Hippocampal formation (tissue), 2 donors: Measurements from ENCODE around the gene ADA.
"Not testable (repeated sequence)": the region's sequence is repeated elsewhere in the genome, so short reads cannot be mapped to it uniquely, and the experiment has no call there.

Experiments
- DNase-seq, 2 donors: peaks; one replicate each; lab custom pipeline; 2025; lab: John Stamatoyannopoulos, UW

The ADA gene

DNA sequence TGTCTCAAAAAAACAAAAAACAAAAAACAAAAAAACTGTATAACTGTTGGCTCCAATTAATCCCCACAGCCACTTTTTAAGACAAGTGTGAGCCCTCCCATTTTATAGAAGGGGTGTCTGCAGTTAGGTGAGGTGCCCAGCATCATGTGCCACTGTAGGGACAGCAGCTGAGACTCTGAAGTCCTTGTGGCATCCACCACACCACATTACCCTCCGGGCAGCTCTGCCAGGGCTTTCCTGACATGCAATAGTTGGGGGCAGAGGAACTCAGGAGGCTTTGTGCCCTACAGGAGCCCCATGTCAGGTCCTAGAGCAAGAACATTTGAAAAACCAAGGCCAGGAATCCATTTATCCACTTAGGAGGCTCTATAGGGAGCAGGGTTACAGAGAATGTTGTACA is 51.8 kb downstream of the ADA start:
- DNase-seq = no peak

DNA sequence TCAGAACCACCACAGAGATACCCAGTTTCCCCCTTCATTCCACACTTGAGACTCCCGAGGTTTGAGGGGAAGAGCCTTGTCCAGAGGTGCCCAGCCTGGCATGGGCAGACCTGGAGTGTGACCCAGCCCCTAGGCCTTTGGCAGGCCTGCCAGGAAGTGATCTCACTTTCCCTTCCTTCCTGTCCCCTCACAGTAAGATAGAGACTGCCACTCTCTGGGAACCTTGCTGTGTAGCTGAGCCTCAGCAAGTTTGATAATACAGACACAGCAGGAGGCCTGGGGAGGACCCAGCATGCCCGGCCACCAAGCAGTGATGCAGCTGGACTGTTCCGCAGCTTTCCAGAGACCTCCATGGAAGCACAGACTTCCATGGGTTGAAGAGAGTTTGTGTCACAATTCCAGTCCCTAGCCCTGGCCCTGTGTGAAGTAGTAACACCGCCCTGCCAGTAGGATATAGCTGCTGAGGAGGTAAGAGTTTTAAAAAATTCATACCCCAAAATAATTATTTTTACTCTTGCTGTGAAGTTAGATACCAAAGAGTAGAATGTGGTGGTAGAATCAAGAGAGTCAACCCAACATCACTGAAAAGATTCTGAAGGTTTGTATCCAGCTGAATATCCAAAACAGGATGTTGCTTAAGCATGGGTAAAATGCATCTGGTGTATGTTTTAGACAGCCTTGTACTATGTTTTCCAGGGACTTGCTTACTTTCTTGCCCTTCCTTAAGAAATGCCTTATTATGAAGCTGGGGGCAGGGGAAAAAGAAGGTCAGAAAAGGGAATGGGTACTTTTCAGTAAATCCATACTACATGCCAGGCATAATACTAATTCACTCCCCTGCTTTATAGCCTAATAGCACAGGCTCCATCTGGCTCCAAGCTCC is 52.8 kb downstream of the ADA start:
- DNase-seq = no peak

DNA sequence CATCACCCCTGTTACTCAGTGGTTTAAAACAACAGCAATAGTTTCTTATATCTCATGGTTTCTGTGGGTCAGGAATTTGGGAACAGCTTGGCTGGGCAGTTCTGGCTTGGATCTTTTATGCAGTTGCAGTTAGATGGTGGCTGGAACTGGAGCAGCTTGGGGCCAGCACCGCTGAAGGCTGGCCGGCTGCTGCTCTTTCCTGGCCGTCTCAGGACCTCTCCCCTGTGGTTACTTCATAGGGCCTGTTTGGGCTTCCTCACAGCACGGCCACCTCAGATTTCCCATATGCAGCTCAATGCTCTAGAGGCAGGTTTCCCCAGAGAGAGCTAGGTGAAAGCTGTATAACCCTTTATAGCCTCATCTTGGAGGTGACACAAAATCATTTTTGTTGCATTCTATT is 53.6 kb downstream of the ADA start:
- DNase-seq = no peak

DNA sequence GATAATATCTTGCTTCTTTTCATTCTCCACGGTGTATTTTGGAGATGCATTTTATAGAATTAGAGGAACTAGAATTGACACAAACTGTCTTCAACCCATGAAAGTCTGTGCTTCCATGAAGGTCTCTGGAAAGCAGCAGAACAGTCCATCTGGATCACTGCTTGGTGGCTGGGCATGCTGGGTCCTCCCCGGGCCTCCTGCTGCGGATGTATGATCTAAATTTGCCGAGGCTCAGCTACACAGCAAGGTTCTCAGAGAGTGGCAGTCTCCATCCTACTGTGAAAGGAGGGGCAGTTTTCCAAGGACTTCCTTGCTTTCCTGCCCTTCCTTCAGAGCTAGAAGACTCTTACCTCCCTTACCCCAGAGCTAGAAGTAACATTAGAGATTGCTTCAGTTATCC is 54.0 kb downstream of the ADA start:
- DNase-seq = no peak

DNA sequence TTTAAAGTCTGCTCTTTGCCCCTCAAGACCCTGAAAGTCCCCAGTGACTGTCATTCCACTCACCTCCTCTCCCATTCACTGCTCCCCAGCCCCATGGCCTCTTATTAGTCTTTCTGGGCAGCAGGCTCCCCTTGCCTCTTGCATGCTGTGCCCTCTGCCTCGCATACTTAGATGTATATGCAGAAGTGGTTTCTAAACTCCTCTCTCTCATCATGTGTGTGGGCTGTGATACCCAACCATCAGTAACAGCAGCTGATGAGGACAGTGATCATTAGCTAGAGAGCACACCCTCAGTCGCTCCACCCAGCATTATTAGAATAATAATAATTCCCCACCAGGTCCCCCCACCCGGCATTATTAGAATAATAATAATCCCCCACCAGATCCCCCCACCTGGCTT is 54.6 kb downstream of the ADA start:
- DNase-seq = no peak

DNA sequence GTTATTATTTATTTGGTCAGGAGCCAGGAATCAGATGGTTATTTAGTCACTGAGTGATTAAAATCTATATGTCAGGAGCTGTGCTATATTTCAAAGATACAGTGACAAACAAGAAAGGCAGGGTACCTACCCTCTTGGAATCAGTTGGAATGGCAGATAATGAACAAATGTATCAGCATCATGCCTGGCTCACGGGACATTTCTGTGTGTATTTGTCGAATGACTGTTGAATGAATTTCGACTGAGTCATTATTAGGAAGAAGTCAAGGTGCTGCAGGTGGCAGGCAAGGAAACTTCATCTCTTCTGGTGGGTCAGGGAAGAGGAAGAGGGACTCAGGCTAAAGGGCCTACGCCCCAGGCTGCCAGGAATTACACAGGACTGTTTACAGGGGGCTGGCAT is 55.5 kb downstream of the ADA start:
- DNase-seq = no peak

DNA sequence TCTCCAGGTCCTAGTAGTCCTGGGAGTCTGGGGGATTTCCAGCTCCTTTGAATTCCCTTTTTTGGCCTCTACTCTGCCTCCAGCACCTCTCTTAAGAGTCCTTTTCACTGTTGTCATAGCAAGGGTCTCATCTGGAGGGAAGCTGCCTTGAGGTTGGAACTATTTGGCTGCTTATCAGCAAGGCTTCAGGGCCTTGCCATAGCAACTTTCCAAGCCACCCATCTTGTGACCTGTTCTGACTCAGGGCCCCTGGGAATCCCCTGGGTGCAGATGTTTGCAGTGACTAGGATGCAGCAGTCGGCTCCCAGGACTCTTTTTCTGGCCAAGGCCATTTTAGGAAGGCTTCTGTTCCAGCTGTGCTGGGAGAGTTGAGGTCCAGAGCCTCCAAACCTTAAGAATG is 56.8 kb downstream of the ADA start:
- DNase-seq = no peak

DNA sequence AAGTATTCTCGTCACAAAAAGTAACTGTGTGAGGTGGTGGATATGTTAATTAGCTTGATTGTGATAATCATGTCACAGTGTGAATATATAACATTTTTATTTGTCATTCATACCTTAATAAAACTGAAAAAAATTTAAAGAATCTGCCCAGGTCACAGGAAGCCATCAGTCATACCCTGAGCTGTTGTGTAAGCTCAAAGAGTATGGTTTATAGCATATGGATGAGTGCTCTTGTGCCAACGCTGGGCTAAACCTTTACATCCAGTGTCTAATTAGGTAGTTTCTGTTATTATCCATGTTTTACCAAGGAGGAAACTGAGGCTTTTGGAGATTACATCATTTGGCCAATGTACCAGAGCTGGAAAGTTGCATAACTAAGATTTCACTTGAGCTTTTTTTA is 57.7 kb downstream of the ADA start:
- DNase-seq = no peak

DNA sequence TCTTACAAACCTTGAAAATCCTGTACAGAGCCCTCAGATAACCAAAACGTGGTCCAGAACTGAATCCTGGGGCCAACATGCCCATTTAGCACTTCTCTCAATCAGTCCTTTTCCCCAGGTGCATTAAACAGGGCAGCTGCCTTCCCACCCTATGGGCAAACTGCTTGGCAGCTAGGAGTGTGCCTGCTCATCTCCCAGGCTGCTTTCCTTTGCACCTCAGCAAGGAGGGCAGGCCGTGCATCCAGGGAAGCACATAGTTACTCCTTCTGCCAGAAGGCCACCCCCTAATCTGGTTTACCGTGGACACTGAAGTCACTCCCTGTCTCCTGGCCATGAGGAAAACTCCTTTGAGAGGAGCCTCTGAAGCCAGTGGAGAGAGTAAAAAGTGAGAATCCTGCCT is 59.1 kb downstream of the ADA start:
- no peak for DNase-seq

DNA sequence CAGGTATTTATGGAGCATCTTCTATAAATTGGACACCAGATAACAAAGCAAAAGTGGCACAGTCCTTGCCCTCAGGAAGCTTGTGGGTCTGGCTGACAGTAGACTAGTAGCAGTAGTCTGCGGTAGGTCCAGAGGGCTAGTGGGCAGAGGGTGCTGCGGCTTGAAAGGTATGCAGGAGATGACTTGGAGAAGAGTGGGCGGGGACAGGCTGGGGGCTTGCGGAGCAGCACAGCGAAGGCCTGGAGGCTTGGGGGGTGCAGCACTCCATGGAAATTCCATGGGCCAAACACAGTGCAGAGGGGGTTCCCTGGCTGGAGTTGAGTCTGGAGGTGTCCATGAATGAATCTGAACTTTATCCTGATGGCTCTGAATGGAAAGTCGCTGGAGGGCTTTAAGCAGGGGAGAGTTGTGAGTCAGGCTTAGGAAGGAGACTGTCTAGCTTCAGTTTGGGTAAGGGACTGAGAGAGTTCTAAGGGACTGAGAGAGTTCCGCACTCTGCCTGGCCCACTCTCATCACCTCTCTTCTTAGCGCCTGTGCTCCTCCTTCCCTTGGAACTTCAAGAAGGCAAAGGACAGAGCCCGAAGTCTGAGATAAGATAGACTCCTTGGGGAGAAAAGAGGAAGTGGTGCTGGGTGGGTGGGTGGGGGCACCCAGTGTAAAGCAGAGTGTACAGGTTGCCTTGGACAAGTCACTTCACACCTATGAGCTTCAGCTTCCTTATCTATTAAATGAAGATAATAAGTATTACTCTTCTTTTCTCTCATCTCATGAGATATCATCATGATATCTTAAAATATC is 60.3 kb downstream of the ADA start:
- no peak for DNase-seq

DNA sequence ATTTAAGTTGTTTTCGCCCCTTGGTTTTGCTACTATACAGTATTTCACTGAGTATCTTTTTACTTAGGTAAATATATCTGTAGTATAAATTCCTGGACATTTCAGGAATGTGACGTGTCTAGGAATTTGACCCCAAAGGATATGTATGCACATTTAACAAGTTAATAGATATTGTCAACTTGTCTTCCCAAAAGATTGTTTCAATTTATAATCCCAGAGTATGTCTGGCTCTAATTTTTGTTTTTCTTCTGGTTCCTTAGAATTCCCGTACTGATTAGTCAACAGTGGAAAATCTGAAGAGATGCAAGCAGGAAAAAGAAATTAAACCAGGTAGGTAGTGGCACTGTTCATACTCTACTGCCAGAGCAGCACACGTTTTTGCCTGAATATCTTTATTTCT is 62.0 kb downstream of the ADA start:
- DNase-seq = no peak

DNA sequence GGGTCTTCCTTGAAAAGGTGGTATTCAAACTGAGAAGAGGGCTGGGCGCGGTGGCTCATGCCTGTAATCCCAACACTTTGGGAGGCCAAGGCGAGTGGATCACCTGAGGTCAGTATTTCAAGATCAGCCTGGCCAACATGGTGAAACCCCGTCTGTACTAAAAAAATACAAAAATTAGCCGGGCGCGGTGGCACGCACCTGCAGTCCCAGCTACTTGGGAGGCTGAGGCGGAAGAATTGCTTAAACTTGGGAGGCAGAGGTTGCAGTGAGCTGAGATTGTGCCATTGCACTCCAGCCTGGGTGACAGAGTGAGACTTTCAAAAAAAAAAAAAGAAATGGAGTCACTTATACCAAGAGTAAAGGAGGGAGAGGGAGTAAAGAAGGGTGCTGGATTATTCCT is 63.2 kb downstream of the ADA start:
- not testable (repeated sequence) for DNase-seq

DNA sequence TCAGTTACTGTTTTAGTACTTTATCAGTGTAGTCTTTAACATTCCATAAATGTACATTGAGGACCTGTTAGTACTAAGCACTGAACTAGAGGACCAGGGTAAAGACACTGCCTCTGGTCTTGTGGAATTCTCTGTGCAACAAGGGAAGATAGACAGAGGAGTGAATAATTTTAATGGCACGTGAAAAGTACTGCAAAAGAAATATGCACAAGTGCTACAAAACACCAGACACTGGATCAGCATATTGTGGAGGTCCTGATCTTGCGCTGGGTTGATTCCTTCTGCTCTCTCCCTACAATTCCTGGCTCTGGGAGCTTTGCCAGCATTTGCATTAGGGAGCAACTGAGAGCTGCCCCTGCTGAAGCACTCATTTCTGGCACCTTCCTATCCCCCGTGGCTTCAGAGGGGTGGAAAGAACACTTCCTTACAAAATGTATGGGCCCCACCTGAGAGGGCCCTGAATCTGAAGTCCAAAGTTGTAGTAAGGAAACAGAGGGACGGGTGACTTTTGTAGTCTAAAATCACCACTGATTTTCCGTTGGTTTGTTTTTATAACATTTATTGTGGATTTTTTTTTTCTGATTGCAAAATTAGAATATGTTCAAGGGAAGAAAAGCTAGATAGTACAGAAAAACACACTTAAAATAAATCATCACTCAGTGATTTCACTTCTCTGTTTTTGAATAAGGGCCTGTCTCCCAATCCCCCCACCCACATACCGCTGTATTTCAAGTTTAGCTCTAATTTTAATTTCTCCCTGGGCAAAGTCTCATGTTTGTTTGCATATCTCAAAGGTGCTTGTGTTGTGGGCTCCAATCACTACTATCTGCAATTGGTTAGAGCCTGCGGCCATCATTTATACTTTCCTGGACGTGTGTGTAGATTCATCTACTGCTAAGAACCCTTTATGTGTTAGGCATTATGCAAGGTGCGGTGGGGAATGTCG is 64.2 kb downstream of the ADA start:
- DNase-seq = no peak

DNA sequence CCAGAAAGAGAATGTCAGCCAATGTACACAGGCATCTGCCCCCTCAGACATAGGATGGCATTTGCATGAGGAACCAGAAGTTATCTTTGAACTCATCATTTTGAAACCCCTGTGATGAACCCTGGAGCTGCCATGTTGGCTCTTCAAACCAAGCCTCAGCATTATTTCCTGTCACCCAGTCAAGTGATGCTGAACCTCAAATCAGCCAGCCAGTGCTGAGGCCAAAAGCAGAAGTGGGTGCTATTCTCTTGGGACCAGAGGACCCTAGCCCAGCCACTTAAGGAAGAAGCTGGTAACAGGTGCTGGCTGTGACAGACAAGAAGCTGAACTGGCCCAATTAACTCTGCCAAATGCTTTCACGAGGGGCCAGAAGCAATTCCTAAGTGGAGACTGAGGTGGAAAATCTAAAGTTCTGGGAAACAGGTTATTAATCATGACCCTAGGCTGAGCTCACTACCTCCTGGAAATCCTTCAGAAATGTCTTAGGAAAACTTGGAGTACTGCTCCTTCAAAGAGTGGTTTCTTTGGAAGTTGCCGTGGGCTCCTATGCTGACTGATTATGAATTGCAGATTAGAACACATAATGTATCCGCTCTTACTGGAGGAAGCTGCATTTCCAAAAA is 65.1 kb downstream of the ADA start:
- DNase-seq = no peak

DNA sequence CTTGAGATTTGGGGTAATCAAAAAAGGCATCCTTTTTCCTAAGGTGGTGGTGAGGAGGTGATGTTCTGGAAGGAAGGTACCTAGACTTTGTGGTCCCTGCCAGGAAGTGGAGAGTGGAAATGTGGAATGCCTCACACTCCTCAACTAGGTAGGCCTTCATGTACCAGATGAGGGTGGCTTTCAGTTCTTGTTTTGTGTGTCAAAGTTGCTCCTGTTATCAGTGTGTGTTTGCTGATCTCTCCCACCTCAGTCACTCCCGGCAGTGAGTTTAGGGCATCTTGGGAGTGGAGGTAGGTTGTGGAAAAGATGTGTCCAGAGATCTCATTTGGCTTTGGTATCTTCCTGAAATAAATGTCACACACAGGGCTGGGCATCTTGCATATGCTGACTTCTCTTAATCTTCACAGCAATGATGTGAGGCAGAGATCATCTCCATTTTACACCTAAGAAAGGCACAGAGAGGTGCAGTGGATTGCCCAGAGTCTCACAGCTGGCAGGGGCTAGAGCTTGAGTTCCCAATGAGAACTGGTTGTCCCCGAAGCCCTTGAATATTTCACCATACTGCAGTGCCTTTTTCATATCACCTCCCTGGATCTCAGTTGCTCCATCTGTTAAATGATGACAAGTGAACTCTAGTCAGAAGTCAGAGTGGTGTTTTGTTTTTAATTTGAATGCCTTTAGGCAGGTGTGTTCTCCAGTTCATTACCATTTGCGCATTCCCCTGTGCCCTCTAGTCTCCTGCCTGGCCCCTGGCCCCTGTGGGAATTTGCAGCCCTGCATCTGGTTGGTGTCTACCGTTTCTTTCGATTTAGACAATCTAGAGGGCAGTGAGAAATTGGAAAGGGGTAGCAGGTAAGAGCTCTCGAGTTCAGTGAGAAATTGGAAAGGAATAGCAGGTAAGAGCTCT is 66.2 kb downstream of the ADA start:
- no peak for DNase-seq

DNA sequence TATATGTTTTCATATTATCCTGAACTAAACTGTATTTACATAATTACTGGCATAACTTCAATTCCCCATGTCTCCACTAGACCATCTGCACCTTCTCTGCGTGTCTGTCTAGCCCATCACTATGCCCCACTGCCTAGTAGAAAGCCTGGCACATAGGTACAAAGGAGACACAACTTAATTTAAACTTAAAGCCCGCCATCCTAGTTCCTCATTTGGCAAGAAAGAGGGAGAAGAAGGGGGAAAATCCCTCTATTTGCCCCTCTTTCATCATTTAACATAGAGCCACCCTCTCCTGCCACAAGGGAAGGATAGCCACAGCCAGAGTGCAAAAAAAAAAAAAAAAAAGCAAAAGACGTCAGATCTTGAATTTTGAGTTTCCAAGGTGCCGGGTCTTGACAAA is 67.3 kb downstream of the ADA start:
- DNase-seq = no peak

DNA sequence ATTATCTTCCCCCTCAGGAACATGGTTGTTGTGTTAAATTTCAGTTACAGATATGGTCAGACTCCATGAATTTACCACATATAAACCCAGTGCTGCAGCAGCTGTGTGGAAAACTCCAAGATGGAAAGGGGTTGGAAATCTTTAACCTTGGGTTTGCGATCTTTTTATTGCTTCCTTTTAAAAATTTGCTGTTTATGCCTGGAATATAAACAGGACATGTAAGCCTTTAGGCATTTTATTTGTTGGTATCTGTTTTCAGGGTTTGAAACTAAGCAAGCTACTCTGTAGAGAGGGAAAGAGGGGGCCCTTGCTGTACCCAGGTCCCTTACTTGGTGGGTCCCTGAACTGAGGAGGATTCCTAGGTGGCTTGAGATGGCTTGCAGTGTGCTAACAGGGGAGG is 68.3 kb downstream of the ADA start:
- no peak for DNase-seq

DNA sequence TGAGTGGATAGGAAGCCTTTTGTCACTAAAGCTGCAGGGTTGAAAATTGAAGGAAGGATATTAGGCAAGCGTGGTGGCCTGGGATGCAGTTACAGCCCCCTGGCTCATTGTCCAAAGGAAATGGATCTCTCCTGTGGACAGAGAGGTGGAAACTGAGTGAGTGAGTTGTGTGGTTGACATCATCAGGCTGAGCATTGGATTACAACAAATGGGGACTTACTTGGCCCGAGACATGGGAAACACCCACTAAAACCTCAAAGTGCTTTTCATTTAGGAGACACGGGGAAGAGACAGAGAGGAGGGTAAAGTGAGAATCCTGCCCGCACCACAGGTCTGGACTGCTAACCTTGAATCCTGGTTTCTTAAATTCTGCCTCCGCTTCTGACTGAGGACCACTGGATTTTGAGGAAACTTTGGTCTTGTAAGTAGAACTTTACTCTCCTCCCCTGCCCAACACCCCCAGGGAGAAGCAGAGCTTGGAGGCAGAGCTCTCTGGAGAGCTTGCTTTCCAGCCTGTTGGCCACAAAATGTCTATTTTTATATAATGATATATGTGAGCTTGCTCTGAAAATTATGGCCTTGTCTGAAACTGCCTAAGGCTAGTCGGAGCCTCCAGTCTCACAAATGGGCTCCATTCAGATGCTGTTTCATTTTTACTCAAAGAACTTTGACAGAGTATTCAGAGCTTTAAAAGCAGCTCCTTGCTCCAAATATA is 69.0 kb downstream of the ADA start, which contains the start of gene PKIG:
Gene PKIG (plus strand): TSS at position 269 of the 715 bp plus-strand sequence. CDS start 31,978 bp downstream, outside the sequence.
- DNase-seq = no peak

DNA sequence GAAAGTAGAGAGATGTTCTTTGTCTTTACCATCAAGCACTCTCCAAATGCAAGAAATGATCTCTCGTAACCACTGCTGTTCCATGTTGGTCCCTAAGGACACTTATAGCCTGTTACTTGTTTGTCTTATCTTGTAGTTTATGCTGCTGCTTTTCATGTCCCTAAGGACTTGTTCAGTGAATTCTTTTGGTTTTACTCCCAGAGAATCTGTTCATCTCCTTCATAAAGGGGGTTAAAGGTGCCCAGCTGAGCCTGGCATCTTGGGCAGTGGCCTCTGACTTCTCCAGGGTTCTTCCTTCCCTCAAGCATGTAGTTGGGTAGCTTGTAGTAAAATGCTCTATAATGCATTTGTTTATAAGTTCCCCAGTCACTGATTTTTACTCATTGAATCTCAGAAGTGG is 70.0 kb downstream of the ADA start:
- DNase-seq = no peak
